Keratinocyte (primary cell): ENCODE results near the gene IL18RAP. TPM values are rescaled to one million over a fixed set of nuclear protein-coding genes. Genes with fewer than 3 reads are reported as not detected.

Experiments
- DNase-seq: peaks from one replicate; pipeline ENCODE4 v3.0.0-alpha.2; 2011; ENCODE audit warnings: low read depth, missing footprints, low spot score
- FAIRE-seq: peaks from 2 replicates; lab custom pipeline; 2011; peaks lifted over from hg19 to GRCh38; lab: Jason Lieb, UNC
- H2AFZ ChIP-seq: 2 replicates; pipeline ENCODE4 v1.6.0; 2012; ENCODE audit warnings: low read length, control low read depth, inconsistent platforms; ENCODE audit not compliant: control insufficient read depth
- H3K27ac ChIP-seq: 2 replicates; pipeline ENCODE4 v1.5.1; 2011; ENCODE audit warnings: low read length; ENCODE audit not compliant: control insufficient read depth, insufficient read depth
- H3K27me3 ChIP-seq: 3 replicates; pipeline ENCODE4 v1.6.0; 2011; ENCODE audit warnings: low read length; ENCODE audit not compliant: control insufficient read depth, insufficient read depth; ENCODE audit errors: extremely low read depth
- H3K36me3 ChIP-seq, 2 experiments: 2 replicates in 1 of 2; 3 replicates in 1 of 2; pipeline ENCODE4 v1.5.1; 2011; ENCODE audit warnings: low read length in 2 of 2, mild to moderate bottlenecking in 1 of 2; ENCODE audit not compliant: control insufficient read depth in 2 of 2, insufficient read depth in 2 of 2; ENCODE audit errors: extremely low read depth in 1 of 2
- H3K4me1 ChIP-seq: 3 replicates; pipeline ENCODE4 v1.5.1; 2011; ENCODE audit warnings: low read length; ENCODE audit not compliant: control insufficient read depth, insufficient read depth; ENCODE audit errors: extremely low read depth
- H3K4me2 ChIP-seq: 3 replicates; pipeline ENCODE4 v1.6.0; 2011; ENCODE audit warnings: low read depth, low read length; ENCODE audit not compliant: control insufficient read depth, insufficient read depth; ENCODE audit errors: extremely low read depth
- H3K4me3 ChIP-seq, 3 experiments: fragments of 200-600 bp in 1 of 3; sonication (generic) in 1 of 3; 2 replicates in 2 of 3; 3 replicates in 1 of 3; pipeline ENCODE4 v1.5.1; 2011 to 2016; ENCODE audit warnings: low read length in 3 of 3, mild to moderate bottlenecking in 3 of 3, control low read depth in 2 of 3, inconsistent platforms in 1 of 3, low read depth in 1 of 3, mixed read lengths in 1 of 3, mixed run types in 1 of 3, moderate library complexity in 1 of 3; ENCODE audit not compliant: control insufficient read depth in 2 of 3, insufficient read depth in 2 of 3; ENCODE audit errors: extremely low read depth in 1 of 3
- H3K79me2 ChIP-seq: 2 replicates; pipeline ENCODE4 v1.6.0; 2012; ENCODE audit warnings: low read length; ENCODE audit not compliant: control insufficient read depth, insufficient read depth
- H3K9ac ChIP-seq: 3 replicates; pipeline ENCODE4 v1.6.0; 2011; ENCODE audit warnings: low read length; ENCODE audit not compliant: control insufficient read depth, insufficient read depth; ENCODE audit errors: extremely low read depth
- H3K9me1 ChIP-seq: 3 replicates; pipeline ENCODE4 v1.6.0; 2011; ENCODE audit warnings: low read length; ENCODE audit not compliant: control insufficient read depth, insufficient read depth; ENCODE audit errors: extremely low read depth
- H3K9me3 ChIP-seq: 2 replicates; pipeline ENCODE4 v1.5.1; 2012; ENCODE audit warnings: low read depth, low read length; ENCODE audit not compliant: control insufficient read depth
- H4K20me1 ChIP-seq: 3 replicates; pipeline ENCODE4 v1.6.0; 2011; ENCODE audit warnings: low read length; ENCODE audit not compliant: control insufficient read depth, insufficient read depth; ENCODE audit errors: extremely low read depth
- CTCF ChIP-seq, 3 experiments: IDR thresholded peaks in 1 of 3; conservative IDR thresholded peaks in 1 of 3; optimal IDR thresholded peaks in 1 of 3; 2 replicates in 2 of 3; 3 replicates in 1 of 3; pipeline versions ENCODE3 to v1.5.1; 2011; ENCODE audit warnings: low read length in 3 of 3, mild to moderate bottlenecking in 3 of 3, moderate library complexity in 2 of 3, control low read depth in 1 of 3, inconsistent platforms in 1 of 3; ENCODE audit not compliant: insufficient read depth in 2 of 3; ENCODE audit errors: extremely low read depth in 1 of 3
- EZH2 ChIP-seq: IDR thresholded peaks from one replicate; pipeline ENCODE4 v1.6.1; 2012; ENCODE audit warnings: inconsistent platforms, mild to moderate bottlenecking, low read length, moderate library complexity
- dilution Hi-C: fragments of 300-500 bp; cut with MboI; formaldehyde crosslinking; loops from one replicate; pipeline ENCODE4 v1.7.0; 2020; ENCODE audit warnings: low sequenced_read_pairs; ENCODE audit not compliant: extremely low pct_ligation_motif_present
- polyA plus RNA-seq, 5 experiments: library from polyadenylated mRNA; depleted of rRNA in 3 of 5; stranded (reverse) in 3 of 5; stranded (forward) in 1 of 5; unstranded in 1 of 5; fragments of >200 nt; gene quantifications; 1 replicate in 1 of 5; 2 replicates in 3 of 5; 3 replicates in 1 of 5; pipeline versions ENCODE4 v1.2.1 to v1.2.3, GENCODE V29; 2011 to 2012; ENCODE audit warnings: missing spikeins in 2 of 5, low read depth in 1 of 5, low replicate concordance in 1 of 5

IL18RAP gene
- polyA plus RNA-seq, 1 donor (not counting 4 experiments of a cell fraction or from before 2014, with no cell fraction given): not detected

GRCh38 chr2:102492006-102492405 lies 69.0 kb downstream of the IL18RAP start:
- Histone ChIP-seq H3K27me3 (no peaks in the 10 kb centered on the region), H3K9me3 (no peaks in the 10 kb centered on the region), H3K9ac (no peak overlapping the region), H3K4me2 (no peak overlapping the region), H3K79me2 (no peaks in the 10 kb centered on the region), H3K4me3 (no peak overlapping the region), H4K20me1 (no peaks in the 10 kb centered on the region), H3K27ac (no peak overlapping the region), H3K9me1 (no peaks in the 10 kb centered on the region), H2AFZ (no peak overlapping the region), H3K36me3 (no peaks in the 10 kb centered on the region), H3K4me1 (peaks cover 13% of the 10 kb centered on the region)
- dilution Hi-C loops: no loop called here
- TF ChIP-seq EZH2: no peak
- no peak for TF ChIP-seq CTCF (optimal IDR thresholded peaks at IDR 0.05 in 1 of 3, IDR thresholded peaks at IDR 0.05 in 1 of 3, conservative IDR thresholded peaks at IDR 0.05 in 1 of 3; ENCODE audit: extremely low read depth in 1 of 3, insufficient read depth in 2 of 3, low read length in 3 of 3)
- FAIRE-seq (no peak), DNase-seq (no peak)

- no peak overlapping the region for H3K9ac ChIP-seq
- no peaks in the 10 kb centered on the region for H3K9me3 ChIP-seq
- TF ChIP-seq CTCF (optimal IDR thresholded peaks at IDR 0.05 in 1 of 3, IDR thresholded peaks at IDR 0.05 in 1 of 3, conservative IDR thresholded peaks at IDR 0.05 in 1 of 3; ENCODE audit: extremely low read depth in 1 of 3, insufficient read depth in 2 of 3, low read length in 3 of 3): no peak
- no peak for TF ChIP-seq EZH2
- no peaks in the 10 kb centered on the region for H3K4me1 ChIP-seq
- H3K4me2 ChIP-seq: no peak overlapping the region
- H3K27ac ChIP-seq: no peak overlapping the region
- no peaks in the 10 kb centered on the region for H3K79me2 ChIP-seq
- H3K36me3 ChIP-seq: no peaks in the 10 kb centered on the region
- H4K20me1 ChIP-seq: no peaks in the 10 kb centered on the region
- no peak overlapping the region for H2AFZ ChIP-seq
- H3K4me3 ChIP-seq: no peak overlapping the region
- H3K9me1 ChIP-seq: no peaks in the 10 kb centered on the region
- FAIRE-seq (no peak), DNase-seq (no peak)
- dilution Hi-C loops: no loop called here
- H3K27me3 ChIP-seq: no peaks in the 10 kb centered on the region
These were observed 71.6 kb downstream of the IL18RAP start for GRCh38 chr2:102494570-102494969.
